Omental fat pad (tissue), 4 donors: ENCODE results near the gene PLA2G2F. TPM values are rescaled to one million over a fixed set of nuclear protein-coding genes. Genes with fewer than 3 reads are reported as not detected.

Experiments
- ATAC-seq: fragments of 150-250 bp; one replicate; pipeline ENCODE4 v1.9.1; 2016; ENCODE audit warnings: mild to moderate bottlenecking, moderate library complexity; ENCODE audit not compliant: low FRiP score
- DNase-seq: peaks from one replicate; pipeline ENCODE4 v3.0.0-alpha.2; 2019; ENCODE audit warnings: low spot score
- CTCF ChIP-seq, 3 donors: fragments of 450-650 bp; IDR thresholded peaks; one replicate each; pipeline ENCODE4 v1.5.1; 2016 to 2017; ENCODE audit warnings: antibody characterized with exemption in 3 of 3, mild to moderate bottlenecking in 3 of 3, moderate library complexity in 2 of 3
- total RNA-seq, 4 donors: library from RNA; depleted of rRNA; stranded (reverse); fragments of >200 nt; gene quantifications; one replicate each; pipeline ENCODE4 v1.1.0, GENCODE V29; 2016

Gene PLA2G2F
- total RNA-seq, 4 donors from 2014 or later, result not detected

- DNase-seq (no peak), ATAC-seq (no peak)
- TF ChIP-seq CTCF (IDR thresholded peaks at IDR 0.05), result no peak
Measured at GRCh38 chr1:20180129-20180843, 41.2 kb downstream of the PLA2G2F start.

GRCh38 chr1:20180844-20181207 lies 41.7 kb downstream of the PLA2G2F start:
- no peak for TF ChIP-seq CTCF (IDR thresholded peaks at IDR 0.05)
- ATAC-seq, result no peak
- no peak for DNase-seq

GRCh38 chr1:20182415-20182814 lies 43.3 kb downstream of the PLA2G2F start:
- no peak for ATAC-seq
- no peak for TF ChIP-seq CTCF (IDR thresholded peaks at IDR 0.05)
- DNase-seq, result no peak

GRCh38 chr1:20183035-20183434 lies 43.9 kb downstream of the PLA2G2F start:
- TF ChIP-seq CTCF (IDR thresholded peaks at IDR 0.05), result no peak
- DNase-seq (no peak), ATAC-seq (no peak)

GRCh38 chr1:20183616-20184271 lies 44.6 kb downstream of the PLA2G2F start:
- DNase-seq (no peak), ATAC-seq (no peak)
- TF ChIP-seq CTCF (IDR thresholded peaks at IDR 0.05), result no peak

GRCh38 chr1:20184481-20184900 lies 45.4 kb downstream of the PLA2G2F start:
- ATAC-seq, result no peak
- no peak for TF ChIP-seq CTCF (IDR thresholded peaks at IDR 0.05)
- DNase-seq, result no peak
